Osteocyte (in vitro differentiated cells): ENCODE results near the gene ERCC2. TPM values are rescaled to one million over a fixed set of nuclear protein-coding genes. Genes with fewer than 3 reads are reported as not detected.

Experiments
- DNase-seq: peaks from one replicate; pipeline ENCODE4 v3.0.0; 2021; ENCODE audit warnings: mixed read lengths; ENCODE audit not compliant: unreplicated experiment; ENCODE audit errors: extremely low spot score
- H3K27ac Mint-ChIP-seq: one replicate; pipeline ENCODE4 v1.8.0; 2021; ENCODE audit warnings: mild to moderate bottlenecking, mixed read lengths; ENCODE audit not compliant: unreplicated experiment
- H3K27me3 Mint-ChIP-seq: one replicate; pipeline ENCODE4 v1.8.0; 2021; ENCODE audit warnings: mixed read lengths; ENCODE audit not compliant: unreplicated experiment
- H3K36me3 Mint-ChIP-seq: one replicate; pipeline ENCODE4 v1.8.0; 2021; ENCODE audit warnings: mixed read lengths; ENCODE audit not compliant: unreplicated experiment
- H3K4me1 Mint-ChIP-seq: one replicate; pipeline ENCODE4 v1.8.0; 2021; ENCODE audit warnings: mixed read lengths; ENCODE audit not compliant: unreplicated experiment
- H3K4me3 Mint-ChIP-seq: one replicate; pipeline ENCODE4 v1.8.0; 2021; ENCODE audit warnings: mild to moderate bottlenecking, moderate library complexity, mixed read lengths; ENCODE audit not compliant: unreplicated experiment
- H3K9me3 Mint-ChIP-seq: one replicate; pipeline ENCODE4 v1.8.0; 2021; ENCODE audit warnings: mixed read lengths; ENCODE audit not compliant: unreplicated experiment
- total RNA-seq: library from RNA; stranded (reverse); gene quantifications from 2 replicates; pipeline ENCODE4 v1.2.1, GENCODE V29; 2021
- TF ChIP-seq, protein P1 (sequence below): fragments of 200-600 bp; sonication (generic); IDR thresholded peaks from 2 replicates; pipeline ENCODE4 v1.5.0; 2021; ENCODE audit warnings: antibody characterized with exemption, mild to moderate bottlenecking, moderate library complexity

ERCC2 gene
- total RNA-seq, 1 donor from 2014 or later, result 32.7 TPM

GRCh38 chr19:45351401-45351952 is 18.9 kb downstream of the ERCC2 start:
- TF ChIP-seq, protein P1, sequence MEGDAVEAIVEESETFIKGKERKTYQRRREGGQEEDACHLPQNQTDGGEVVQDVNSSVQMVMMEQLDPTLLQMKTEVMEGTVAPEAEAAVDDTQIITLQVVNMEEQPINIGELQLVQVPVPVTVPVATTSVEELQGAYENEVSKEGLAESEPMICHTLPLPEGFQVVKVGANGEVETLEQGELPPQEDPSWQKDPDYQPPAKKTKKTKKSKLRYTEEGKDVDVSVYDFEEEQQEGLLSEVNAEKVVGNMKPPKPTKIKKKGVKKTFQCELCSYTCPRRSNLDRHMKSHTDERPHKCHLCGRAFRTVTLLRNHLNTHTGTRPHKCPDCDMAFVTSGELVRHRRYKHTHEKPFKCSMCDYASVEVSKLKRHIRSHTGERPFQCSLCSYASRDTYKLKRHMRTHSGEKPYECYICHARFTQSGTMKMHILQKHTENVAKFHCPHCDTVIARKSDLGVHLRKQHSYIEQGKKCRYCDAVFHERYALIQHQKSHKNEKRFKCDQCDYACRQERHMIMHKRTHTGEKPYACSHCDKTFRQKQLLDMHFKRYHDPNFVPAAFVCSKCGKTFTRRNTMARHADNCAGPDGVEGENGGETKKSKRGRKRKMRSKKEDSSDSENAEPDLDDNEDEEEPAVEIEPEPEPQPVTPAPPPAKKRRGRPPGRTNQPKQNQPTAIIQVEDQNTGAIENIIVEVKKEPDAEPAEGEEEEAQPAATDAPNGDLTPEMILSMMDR, result no peak
- no peaks in the 10 kb centered on the region for H3K9me3 Mint-ChIP-seq
- no peaks in the 10 kb centered on the region for H3K27me3 Mint-ChIP-seq
- peaks cover 18% of the 10 kb centered on the region for H3K36me3 Mint-ChIP-seq
- H3K27ac Mint-ChIP-seq, result no peak overlapping the region
- no peaks in the 10 kb centered on the region for H3K4me1 Mint-ChIP-seq
- DNase-seq, result no peak
- no peak overlapping the region for H3K4me3 Mint-ChIP-seq

GRCh38 chr19:45350477-45351058 is 19.8 kb downstream of the ERCC2 start:
- peaks cover 17% of the 10 kb centered on the region for H3K36me3 Mint-ChIP-seq
- no peak overlapping the region for H3K27ac Mint-ChIP-seq
- H3K4me1 Mint-ChIP-seq, result no peaks in the 10 kb centered on the region
- no peaks in the 10 kb centered on the region for H3K9me3 Mint-ChIP-seq
- H3K27me3 Mint-ChIP-seq, result no peaks in the 10 kb centered on the region
- TF ChIP-seq, protein P1, result no peak
- DNase-seq, result no peak
- no peak overlapping the region for H3K4me3 Mint-ChIP-seq

- Mint-ChIP-seq H3K27ac (no peak overlapping the region), H3K4me1 (no peaks in the 10 kb centered on the region), H3K9me3 (no peaks in the 10 kb centered on the region), H3K36me3 (peaks cover 14% of the 10 kb centered on the region), H3K27me3 (peaks cover 2% of the 10 kb centered on the region), H3K4me3 (no peak overlapping the region)
- DNase-seq, result no peak
- TF ChIP-seq, protein P1, result no peak
Observed at GRCh38 chr19:45349430-45349941, 20.9 kb downstream of the ERCC2 start.

DNA sequence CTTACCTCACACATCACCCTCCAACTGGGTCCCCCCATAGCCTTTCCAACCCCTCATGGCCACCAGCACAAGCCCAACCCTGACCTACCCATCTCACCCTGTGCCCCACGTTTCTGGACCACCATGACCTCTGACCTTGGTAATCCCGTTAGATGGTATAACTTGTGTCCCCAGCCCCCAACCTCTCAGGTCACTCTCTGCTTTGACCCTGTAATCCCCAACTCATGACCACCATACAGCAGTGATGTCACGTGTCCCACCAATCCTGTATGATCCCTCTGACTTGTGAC is 21.3 kb downstream of the ERCC2 start:
- DNase-seq, result no peak
- Mint-ChIP-seq H3K9me3 (no peaks in the 10 kb centered on the region), H3K36me3 (peaks cover 9% of the 10 kb centered on the region), H3K27ac (no peak overlapping the region), H3K4me3 (no peak overlapping the region), H3K4me1 (no peaks in the 10 kb centered on the region), H3K27me3 (peaks cover 2% of the 10 kb centered on the region)
- TF ChIP-seq, protein P1, result no peak

DNA sequence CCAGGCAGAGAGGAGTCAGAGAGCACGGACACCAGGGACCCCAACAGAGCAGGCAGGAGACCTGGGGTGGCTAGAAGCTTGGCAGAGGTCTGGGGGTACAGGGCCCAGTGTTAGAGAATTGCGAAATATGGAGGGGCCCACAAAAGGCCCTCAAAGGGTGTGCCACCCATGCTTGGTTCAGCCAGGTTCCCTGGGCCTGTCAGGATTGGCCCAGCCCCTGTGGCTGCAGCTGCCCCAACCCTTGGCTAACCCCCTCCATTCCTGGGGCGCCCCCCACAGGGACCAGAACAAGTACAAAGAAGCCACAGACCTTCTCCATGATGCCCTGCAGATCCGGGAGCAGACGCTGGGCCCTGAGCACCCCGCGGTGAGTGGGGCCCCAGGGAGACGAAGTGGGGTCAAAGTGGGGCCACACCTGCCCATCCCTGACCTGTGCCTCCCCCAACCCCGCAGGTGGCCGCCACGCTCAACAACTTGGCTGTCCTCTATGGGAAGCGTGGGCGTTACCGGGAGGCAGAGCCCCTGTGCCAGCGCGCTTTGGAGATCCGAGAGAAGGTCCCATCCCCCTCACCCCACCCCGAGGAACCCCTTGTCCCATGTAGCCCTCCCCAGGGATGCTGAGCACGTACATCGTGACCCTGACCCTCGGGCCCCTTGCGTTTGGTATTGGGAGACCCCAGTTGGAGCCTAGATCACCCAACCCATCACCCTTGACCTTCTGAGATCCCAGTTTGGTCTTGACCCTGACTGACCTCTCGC is 21.8 kb downstream of the ERCC2 start:
- TF ChIP-seq, protein P1, result no peak
- Mint-ChIP-seq H3K27ac (no peak overlapping the region), H3K36me3 (peaks cover 7% of the 10 kb centered on the region), H3K27me3 (peaks cover 2% of the 10 kb centered on the region), H3K9me3 (no peaks in the 10 kb centered on the region), H3K4me1 (no peaks in the 10 kb centered on the region), H3K4me3 (no peak overlapping the region)
- no peak for DNase-seq
